ENCODE measurements around the gene FAF2. TPM values are rescaled to one million over a fixed set of nuclear protein-coding genes. Genes with fewer than 3 reads are reported as not detected.

FAF2 gene
- total RNA-seq, 2 experiments from 2014 or later: 36.2 to 38.7 TPM

DNA sequence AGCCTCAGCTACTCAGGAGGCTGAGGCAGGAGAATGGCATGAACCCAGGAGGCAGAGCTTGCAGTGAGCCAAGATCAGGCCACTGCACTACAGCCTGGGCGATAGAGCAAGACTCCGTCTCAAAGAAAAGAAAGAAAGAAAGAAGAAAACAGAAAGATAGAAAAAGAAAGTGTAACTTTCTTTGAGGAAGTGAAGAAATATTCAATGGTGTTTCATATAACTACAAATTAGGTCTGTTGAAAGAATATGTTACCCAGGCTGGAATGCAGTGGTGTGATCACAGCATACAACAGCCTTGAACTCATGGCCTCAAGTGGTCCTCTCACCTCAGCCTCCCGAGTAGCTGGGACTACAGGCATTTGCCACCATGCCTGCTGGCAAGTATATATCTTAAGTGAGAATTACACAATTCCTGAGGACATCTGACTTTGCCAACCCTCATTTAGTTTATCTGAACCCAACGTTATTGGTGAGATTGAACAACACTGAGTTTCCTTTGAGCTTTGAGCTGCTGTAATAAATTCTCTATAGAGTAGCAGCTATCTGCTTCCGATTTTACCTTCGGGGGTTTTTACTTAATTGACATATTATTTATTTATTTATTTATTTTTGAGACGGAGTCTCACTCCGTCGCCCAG, 2.0 kb upstream of the FAF2 start:
- DNase-seq: no peak
- Mint-ChIP-seq H3K4me1 (peaks cover 38% of the 10 kb centered on the region), H3K27me3 (peaks cover 8% of the 10 kb centered on the region), H3K9me3 (no peaks in the 10 kb centered on the region), H3K36me3 (ENCODE audit: low read depth) (peaks cover 15% of the 10 kb centered on the region), H3K27ac (no peak overlapping the region), H3K4me3 (peak overlapping the region; percentile 43)
- ChIA-PET CTCF (interaction anchor here (1.0 to 4.8 kb wide), 5 partner anchors 16 to 97 kb away, joined by 3 to 33 read pairs (median 5); partner anchors contain the start of gene RNF44), POLR2A (interaction anchor here (0.9 to 10.0 kb wide), 4 partner anchors 29 to 97 kb away, joined by 3 to 156 read pairs (median 18); partner anchors contain the start of genes CLTB and RNF44)

DNA sequence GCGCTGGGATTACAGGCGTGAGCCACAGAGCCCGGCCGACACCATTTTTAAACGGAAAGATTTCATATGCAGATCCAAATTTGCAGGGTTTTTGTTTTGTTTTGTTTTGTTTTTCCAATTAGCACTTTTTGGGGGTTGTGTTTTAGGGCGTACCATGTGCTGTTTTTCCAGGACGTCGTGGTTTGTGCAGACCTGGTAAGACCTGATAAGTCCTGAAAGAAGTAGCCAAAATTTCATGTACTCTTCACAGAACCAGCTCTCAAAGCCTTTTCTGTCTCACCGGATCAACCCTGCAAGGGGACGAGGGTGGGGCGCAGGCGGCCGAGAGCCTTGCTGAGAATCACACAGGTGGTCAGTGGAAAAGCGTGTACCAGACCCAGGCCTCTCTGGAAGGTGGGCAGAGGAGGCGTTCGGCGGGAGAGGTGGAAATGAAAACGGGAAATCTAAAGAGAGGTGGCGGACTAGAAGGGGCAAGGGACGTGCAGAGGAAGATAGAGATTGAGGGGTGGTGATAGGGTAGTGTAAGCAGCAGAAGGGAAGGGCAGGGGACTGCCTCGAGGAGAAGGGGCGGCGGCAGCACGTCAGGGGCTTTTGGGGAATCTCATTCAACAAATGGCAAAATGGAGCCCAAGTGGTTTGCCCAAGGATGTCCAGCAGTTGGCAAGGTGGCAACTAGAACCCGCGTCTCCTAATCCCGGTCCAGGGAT, 1.1 kb upstream of the FAF2 start:
- CTCF ChIA-PET: interaction anchor here (0.6 to 4.8 kb wide), 35 partner anchors 9 to 575 kb away, joined by 3 to 73 read pairs (median 4); partner anchors contain the start of genes CLTB, EIF4E1B, RNF44 and SNCB
- no peaks in the 10 kb centered on the region for H3K9me3 Mint-ChIP-seq
- peaks cover 36% of the 10 kb centered on the region for H3K4me1 Mint-ChIP-seq
- peak overlapping the region; percentile 98 for H3K4me3 Mint-ChIP-seq
- POLR2A ChIA-PET: interaction anchor here (0.7 to 10.0 kb wide), 26 partner anchors 8 to 201 kb away, joined by 3 to 156 read pairs (median 4); partner anchors contain the start of genes CLTB, HIGD2A, KIAA1191 and NOP16
- no peak for DNase-seq
- peaks cover 15% of the 10 kb centered on the region for H3K36me3 Mint-ChIP-seq (ENCODE audit: low read depth)
- H3K27ac Mint-ChIP-seq: peak overlapping the region; percentile 96
- H3K27me3 Mint-ChIP-seq: peaks cover 8% of the 10 kb centered on the region

GRCh38 chr5:176447591-176447977, 601 bp upstream of the FAF2 start:
- no peak for DNase-seq
- Mint-ChIP-seq H3K27me3 (peaks cover 6% of the 10 kb centered on the region), H3K36me3 (ENCODE audit: low read depth) (peaks cover 18% of the 10 kb centered on the region), H3K4me1 (peaks cover 37% of the 10 kb centered on the region), H3K4me3 (peak overlapping the region; percentile 98), H3K27ac (peak overlapping the region; percentile 96), H3K9me3 (no peaks in the 10 kb centered on the region)
- CTCF ChIA-PET: interaction anchor here (0.6 to 4.8 kb wide), 34 partner anchors 10 to 574 kb away, joined by 3 to 73 read pairs (median 4); partner anchors contain the start of genes CLTB, EIF4E1B, RNF44 and SNCB
- POLR2A ChIA-PET: interaction anchor here (0.7 to 10.0 kb wide), 27 partner anchors 8 to 201 kb away, joined by 3 to 156 read pairs (median 4); partner anchors contain the start of genes CLTB, HIGD2A, KIAA1191 and NOP16

DNA sequence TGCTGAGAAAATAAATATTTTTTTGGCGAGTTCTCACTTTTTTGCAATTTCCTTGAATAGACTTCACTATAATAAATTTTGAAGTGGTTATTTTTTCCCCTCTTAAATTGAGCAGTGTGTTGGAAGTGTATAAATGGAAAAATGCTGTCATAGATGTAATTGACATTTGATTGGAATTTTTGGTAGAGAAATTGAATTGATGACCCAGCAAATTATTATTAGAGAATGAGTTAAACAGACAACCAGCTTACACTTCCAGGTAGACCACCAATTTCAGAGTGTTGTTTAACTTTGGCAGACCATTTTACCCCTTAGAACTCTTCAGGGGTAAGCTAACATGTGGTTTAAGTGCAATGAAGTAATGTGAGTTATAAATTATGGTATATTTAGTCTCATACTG, 1.9 kb downstream of the FAF2 start:
- Mint-ChIP-seq H3K27ac (no peak overlapping the region), H3K36me3 (ENCODE audit: low read depth) (peaks cover 34% of the 10 kb centered on the region), H3K4me3 (no peak overlapping the region), H3K9me3 (no peaks in the 10 kb centered on the region), H3K4me1 (peaks cover 41% of the 10 kb centered on the region), H3K27me3 (peaks cover 2% of the 10 kb centered on the region)
- ChIA-PET CTCF (interaction anchor here (0.5 to 4.0 kb wide), 6 partner anchors 20 to 211 kb away, joined by 3 to 73 read pairs (median 3); partner anchors contain the start of gene RNF44), POLR2A (interaction anchor here (1.0 to 10.0 kb wide), 3 partner anchors 12 to 92 kb away, joined by 3 to 156 read pairs (median 4); partner anchors contain the start of gene RNF44)
- no peak for DNase-seq

GRCh38 chr5:176454724-176455394, 6.7 kb downstream of the FAF2 start:
- H3K4me3 Mint-ChIP-seq: no peak overlapping the region
- CTCF ChIA-PET: interaction anchor here (0.7 to 0.8 kb wide), 2 partner anchors 27 to 404 kb away, joined by 3 to 4 read pairs; no protein-coding TSS in a partner anchor

DNA sequence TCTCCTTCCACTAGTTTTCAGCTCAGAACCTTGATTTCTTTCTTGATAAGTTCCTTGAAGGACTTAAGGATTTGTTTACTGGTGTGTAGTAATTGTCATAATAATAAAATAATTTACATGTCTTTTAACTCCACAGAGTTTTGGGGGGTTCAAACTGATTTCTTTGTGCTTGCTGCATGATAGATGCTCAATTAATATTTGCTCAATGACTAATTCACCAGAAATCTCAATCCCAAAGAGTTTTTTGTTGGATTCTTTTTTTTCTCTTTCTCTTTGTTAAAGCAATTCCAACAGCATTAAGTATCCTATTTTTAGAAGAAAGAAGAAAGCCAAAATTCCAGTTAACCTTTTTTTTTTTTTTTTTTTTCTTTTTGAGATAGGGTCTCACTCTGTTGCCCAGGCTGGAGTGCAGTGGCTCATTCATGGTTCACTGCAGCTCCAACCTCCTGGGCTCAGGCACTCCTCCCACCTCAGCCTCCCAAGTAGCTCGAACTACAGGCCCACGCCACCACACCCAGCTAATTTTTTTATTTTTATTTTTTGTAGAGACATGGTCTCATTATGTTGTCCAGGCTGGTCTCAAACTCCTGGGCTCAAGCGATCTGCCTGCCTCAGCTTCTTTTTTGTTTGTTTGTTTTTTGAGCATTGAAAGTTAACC, 10.8 kb downstream of the FAF2 start:
- Mint-ChIP-seq H3K4me1 (peaks cover 12% of the 10 kb centered on the region), H3K4me3 (no peak overlapping the region), H3K9me3 (no peaks in the 10 kb centered on the region), H3K27ac (no peak overlapping the region), H3K36me3 (ENCODE audit: low read depth) (peaks cover 25% of the 10 kb centered on the region), H3K27me3 (no peaks in the 10 kb centered on the region)
- POLR2A ChIA-PET: interaction anchor here (0.6 to 1.8 kb wide), 3 partner anchors 11 to 84 kb away, joined by 3 to 7 read pairs (median 4); partner anchors contain the start of gene FAF2
- no peak for DNase-seq
- CTCF ChIA-PET: no interaction called here

More at GRCh38 chr5:176454724-176455394, 6.7 kb downstream of the FAF2 start:
- H3K27me3 Mint-ChIP-seq: no peaks in the 10 kb centered on the region
- H3K9me3 Mint-ChIP-seq: no peaks in the 10 kb centered on the region
- no peak for DNase-seq
- POLR2A ChIA-PET: interaction anchor here (10.0 kb wide), 1 partner anchor 79 kb away, joined by 156 read pairs; the partner anchor contains the start of gene RNF44
- peaks cover 34% of the 10 kb centered on the region for H3K36me3 Mint-ChIP-seq (ENCODE audit: low read depth)
- H3K4me1 Mint-ChIP-seq: peaks cover 23% of the 10 kb centered on the region
- H3K27ac Mint-ChIP-seq: no peak overlapping the region

DNA sequence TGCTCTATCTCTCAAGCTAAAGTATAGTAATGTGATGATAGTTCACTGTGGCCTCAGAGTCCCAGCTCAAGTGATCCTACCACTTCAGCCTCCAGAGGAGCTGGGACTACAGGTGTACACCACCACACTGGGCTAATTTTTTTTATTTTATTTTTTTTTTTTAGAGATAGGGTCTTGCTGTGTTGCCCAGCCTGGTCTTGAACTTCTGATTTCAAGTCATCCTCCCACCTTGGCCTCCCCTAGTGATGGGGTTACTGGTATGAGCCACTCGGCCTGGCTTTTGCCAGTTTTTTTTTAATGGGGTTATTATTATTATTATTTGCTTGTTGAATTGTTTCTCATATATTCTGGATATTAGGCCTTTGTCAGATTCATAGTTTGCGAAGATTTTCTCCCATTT, 13.2 kb downstream of the FAF2 start:
- H3K27ac Mint-ChIP-seq: no peak overlapping the region
- H3K36me3 Mint-ChIP-seq (ENCODE audit: low read depth): peaks cover 24% of the 10 kb centered on the region
- ChIA-PET CTCF (interaction anchor here (1.0 kb wide), 2 partner anchors 13 to 112 kb away, joined by 4 to 5 read pairs; partner anchors contain the start of gene FAF2), POLR2A (interaction anchor here (0.8 to 1.7 kb wide), 3 partner anchors 11 to 72 kb away, joined by 3 read pairs; partner anchors contain the start of gene FAF2)
- no peaks in the 10 kb centered on the region for H3K27me3 Mint-ChIP-seq
- no peaks in the 10 kb centered on the region for H3K9me3 Mint-ChIP-seq
- DNase-seq: no peak
- H3K4me1 Mint-ChIP-seq: peaks cover 12% of the 10 kb centered on the region
- H3K4me3 Mint-ChIP-seq: no peak overlapping the region

GRCh38 chr5:176463113-176463764, 15.1 kb downstream of the FAF2 start:
- H3K27me3 Mint-ChIP-seq: no peaks in the 10 kb centered on the region
- H3K36me3 Mint-ChIP-seq (ENCODE audit: low read depth): peaks cover 30% of the 10 kb centered on the region
- CTCF ChIA-PET: interaction anchor here (0.6 to 1.6 kb wide), 3 partner anchors 15 to 111 kb away, joined by 3 to 4 read pairs (median 4); partner anchors contain the start of gene FAF2
- no peak overlapping the region for H3K4me3 Mint-ChIP-seq
- no peak overlapping the region for H3K27ac Mint-ChIP-seq
- no peaks in the 10 kb centered on the region for H3K9me3 Mint-ChIP-seq
- no peak for DNase-seq
- peaks cover 14% of the 10 kb centered on the region for H3K4me1 Mint-ChIP-seq
- POLR2A ChIA-PET: interaction anchor here (1.0 kb wide), 1 partner anchor 15 kb away, joined by 3 read pairs; the partner anchor contains the start of gene FAF2

- ChIA-PET CTCF (interaction anchor here (0.7 to 0.8 kb wide), 2 partner anchors 15 to 18 kb away, joined by 3 to 4 read pairs; no protein-coding TSS in a partner anchor), POLR2A (interaction anchor here (1.0 kb wide), 1 partner anchor 18 kb away, joined by 3 read pairs; the partner anchor contains the start of gene FAF2)
- Mint-ChIP-seq H3K36me3 (ENCODE audit: low read depth) (peaks cover 15% of the 10 kb centered on the region), H3K9me3 (no peaks in the 10 kb centered on the region), H3K27me3 (no peaks in the 10 kb centered on the region), H3K4me3 (no peak overlapping the region), H3K27ac (no peak overlapping the region), H3K4me1 (peaks cover 2% of the 10 kb centered on the region)
- no peak for DNase-seq
These were observed 18.2 kb downstream of the FAF2 start for GRCh38 chr5:176466245-176466871.

DNA sequence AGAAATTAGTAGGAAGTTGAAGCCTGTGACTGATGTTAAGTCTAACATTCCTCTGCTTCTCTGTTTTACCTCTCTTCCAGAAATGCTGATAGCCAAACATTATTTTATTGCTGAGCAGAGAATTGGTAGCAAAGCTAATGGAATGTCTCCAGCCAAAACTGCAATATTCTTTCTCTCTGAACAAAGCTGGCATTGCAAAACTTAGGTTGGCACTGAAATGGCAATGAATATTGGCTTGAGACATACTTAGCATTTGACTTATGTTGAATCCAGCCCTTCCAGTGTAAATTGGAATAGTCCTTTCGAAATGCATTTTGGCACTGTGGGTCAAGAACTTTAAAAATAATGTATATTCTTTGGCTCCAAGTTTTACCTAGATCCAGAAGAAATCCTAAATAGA, 21.1 kb downstream of the FAF2 start:
- ChIA-PET CTCF (no interaction called here), POLR2A (interaction anchor here (1.5 kb wide), 1 partner anchor 9 kb away, joined by 3 read pairs; no protein-coding TSS in a partner anchor)
- H3K9me3 Mint-ChIP-seq: no peaks in the 10 kb centered on the region

GRCh38 chr5:176470539-176470938, 22.4 kb downstream of the FAF2 start:
- peaks cover 2% of the 10 kb centered on the region for H3K4me1 Mint-ChIP-seq
- no peaks in the 10 kb centered on the region for H3K27me3 Mint-ChIP-seq
- DNase-seq: no peak
- H3K4me3 Mint-ChIP-seq: no peak overlapping the region
- ChIA-PET CTCF (no interaction called here), POLR2A (no interaction called here)
- peaks cover 33% of the 10 kb centered on the region for H3K36me3 Mint-ChIP-seq (ENCODE audit: low read depth)
- no peaks in the 10 kb centered on the region for H3K9me3 Mint-ChIP-seq
- no peak overlapping the region for H3K27ac Mint-ChIP-seq

More for the DNA sequence above, 21.1 kb downstream of the FAF2 start:
- Mint-ChIP-seq H3K27ac (no peak overlapping the region), H3K4me3 (no peak overlapping the region), H3K4me1 (peaks cover 2% of the 10 kb centered on the region), H3K36me3 (ENCODE audit: low read depth) (peaks cover 30% of the 10 kb centered on the region), H3K27me3 (no peaks in the 10 kb centered on the region)
- DNase-seq: no peak
